HepG2 (cell line): ENCODE data around the gene LRP2. TPM values are rescaled to one million over a fixed set of nuclear protein-coding genes. Genes with fewer than 3 reads are reported as not detected.

Experiments used
- CBX2 ChIP-seq, 2 experiments: fragments of 200-600 bp in 1 of 2; sonication (generic); formaldehyde crosslinking in 1 of 2; IDR thresholded peaks; 2 replicates each; pipeline versions ENCODE4 v1.7.0 to v1.8.1; 2018 to 2022; ENCODE audit warnings: low read depth in 2 of 2, low read length in 1 of 2, mild to moderate bottlenecking in 1 of 2, missing genetic modification reagents in 1 of 2
- HES4 ChIP-seq: sonication (generic); formaldehyde crosslinking; IDR thresholded peaks from 2 replicates; pipeline ENCODE4 v1.9.0; 2021; ENCODE audit warnings: mild to moderate bottlenecking, missing genetic modification reagents, borderline replicate concordance
- NFE2 ChIP-seq: sonication (generic); formaldehyde crosslinking; IDR thresholded peaks from 2 replicates; pipeline ENCODE4 v1.4.0; 2020; ENCODE audit warnings: missing genetic modification reagents
- ZSCAN21 ChIP-seq: sonication (generic); formaldehyde crosslinking; IDR thresholded peaks from 2 replicates; pipeline ENCODE4 v1.8.0; 2022; ENCODE audit warnings: mild to moderate bottlenecking, missing genetic modification reagents, moderate library complexity, borderline replicate concordance
- polyA plus RNA-seq, 8 experiments: library from polyadenylated mRNA; depleted of rRNA in 3 of 8; stranded (reverse) in 7 of 8; unstranded in 1 of 8; fragments of >200 nt; fragmentation: Illumina TruSeq in 4 of 8; extraction: Trizol in 4 of 8; gene quantifications; 2 replicates each; pipeline versions ENCODE4 v1.2.1 to v1.2.3, GENCODE V29; 2011 to 2016; ENCODE audit warnings: low read depth in 4 of 8, missing spikeins in 1 of 8, mixed read lengths in 1 of 8; ENCODE audit not compliant: insufficient read depth in 1 of 8
- total RNA-seq, 5 experiments: library from RNA; depleted of rRNA; stranded (reverse); fragments of >200 nt; fragmentation: Illumina TruSeq; extraction: Trizol; gene quantifications; 2 replicates each; pipeline ENCODE4 v1.2.3, GENCODE V29; 2016; ENCODE audit warnings: low read depth in 1 of 5
- TF ChIP-seq, protein P1 (sequence below), 2 experiments: sonication (generic) in 1 of 2; formaldehyde crosslinking in 1 of 2; IDR thresholded peaks; 2 replicates each; pipeline versions ENCODE4 v1.6.1 to v1.9.0; 2014 to 2022; ENCODE audit warnings: antibody characterized with exemption in 1 of 2, borderline replicate concordance in 1 of 2, inconsistent platforms in 1 of 2, low read depth in 1 of 2, missing genetic modification reagents in 1 of 2
- TF ChIP-seq, protein P2 (sequence below): sonication (generic); formaldehyde crosslinking; IDR thresholded peaks from 2 replicates; pipeline ENCODE4 v1.8.0; 2022; ENCODE audit warnings: mild to moderate bottlenecking, missing genetic modification reagents, moderate library complexity
- TF ChIP-seq, protein P3 (sequence below): sonication (generic); formaldehyde crosslinking; IDR thresholded peaks from 2 replicates; pipeline ENCODE4 v1.8.0; 2022; ENCODE audit warnings: missing genetic modification reagents, mild to moderate bottlenecking, inconsistent platforms, borderline replicate concordance

Gene LRP2
- total and polyA plus RNA-seq, 2 of the 13 experiments (the other 11 are each of a cell fraction or from before 2014, with no cell fraction given), result 0.03 to 0.15 TPM

DNA sequence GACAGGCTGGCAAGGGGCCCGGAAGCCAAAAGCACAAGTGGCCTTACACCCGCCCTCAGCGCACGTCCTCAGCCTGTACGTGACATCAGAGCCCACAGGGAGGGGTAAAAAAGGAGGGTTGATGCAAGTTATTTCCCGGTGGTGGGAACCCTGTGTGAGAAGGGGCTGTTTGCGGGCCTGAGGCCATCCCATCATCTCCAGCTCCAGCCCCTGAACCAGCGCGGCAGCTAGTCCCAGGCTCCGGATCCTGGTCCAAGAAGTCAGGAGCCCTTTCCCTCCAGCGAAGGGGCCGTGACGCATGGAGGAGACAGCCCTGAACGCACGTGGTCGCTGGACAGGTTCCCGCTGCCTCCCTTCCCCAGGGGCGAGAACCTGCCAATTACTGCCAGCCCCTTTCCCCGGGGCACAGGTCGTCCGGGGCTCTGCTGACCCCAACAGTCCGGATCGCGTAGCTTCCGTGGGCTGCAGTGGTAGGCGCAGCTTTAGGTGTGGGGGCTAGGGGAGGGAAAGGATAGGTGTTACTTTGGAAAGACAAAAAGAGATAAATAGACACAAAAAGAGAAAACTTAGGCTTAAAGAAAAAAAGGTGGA is 1.3 kb upstream of the LRP2 start (continued):
- TF ChIP-seq, protein P1, sequence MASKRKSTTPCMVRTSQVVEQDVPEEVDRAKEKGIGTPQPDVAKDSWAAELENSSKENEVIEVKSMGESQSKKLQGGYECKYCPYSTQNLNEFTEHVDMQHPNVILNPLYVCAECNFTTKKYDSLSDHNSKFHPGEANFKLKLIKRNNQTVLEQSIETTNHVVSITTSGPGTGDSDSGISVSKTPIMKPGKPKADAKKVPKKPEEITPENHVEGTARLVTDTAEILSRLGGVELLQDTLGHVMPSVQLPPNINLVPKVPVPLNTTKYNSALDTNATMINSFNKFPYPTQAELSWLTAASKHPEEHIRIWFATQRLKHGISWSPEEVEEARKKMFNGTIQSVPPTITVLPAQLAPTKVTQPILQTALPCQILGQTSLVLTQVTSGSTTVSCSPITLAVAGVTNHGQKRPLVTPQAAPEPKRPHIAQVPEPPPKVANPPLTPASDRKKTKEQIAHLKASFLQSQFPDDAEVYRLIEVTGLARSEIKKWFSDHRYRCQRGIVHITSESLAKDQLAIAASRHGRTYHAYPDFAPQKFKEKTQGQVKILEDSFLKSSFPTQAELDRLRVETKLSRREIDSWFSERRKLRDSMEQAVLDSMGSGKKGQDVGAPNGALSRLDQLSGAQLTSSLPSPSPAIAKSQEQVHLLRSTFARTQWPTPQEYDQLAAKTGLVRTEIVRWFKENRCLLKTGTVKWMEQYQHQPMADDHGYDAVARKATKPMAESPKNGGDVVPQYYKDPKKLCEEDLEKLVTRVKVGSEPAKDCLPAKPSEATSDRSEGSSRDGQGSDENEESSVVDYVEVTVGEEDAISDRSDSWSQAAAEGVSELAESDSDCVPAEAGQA (IDR thresholded peaks at IDR 0.05; ENCODE audit: low read depth), result no peak
- TF ChIP-seq, protein P1 (CRISPR knock-in tag; IDR thresholded peaks at IDR 0.05; ENCODE audit: borderline replicate concordance), result no peak
- 0 out of 2 replicates have a peak, but pooled peaks have one; percentile 44 for TF ChIP-seq HES4 (CRISPR knock-in tag)
- peak; percentile 38; the same call in 1 of the 2 replicates for TF ChIP-seq ZSCAN21 (CRISPR knock-in tag)
- TF ChIP-seq CBX2 (IDR thresholded peaks at IDR 0.05; ENCODE audit: low read depth, low read length), result peak; percentile 7; the same call in 1 of the 2 replicates
- no peak; the same call in 1 of the 2 replicates for TF ChIP-seq CBX2 (CRISPR knock-in tag; IDR thresholded peaks at IDR 0.05; ENCODE audit: low read depth)
- TF ChIP-seq, protein P2, sequence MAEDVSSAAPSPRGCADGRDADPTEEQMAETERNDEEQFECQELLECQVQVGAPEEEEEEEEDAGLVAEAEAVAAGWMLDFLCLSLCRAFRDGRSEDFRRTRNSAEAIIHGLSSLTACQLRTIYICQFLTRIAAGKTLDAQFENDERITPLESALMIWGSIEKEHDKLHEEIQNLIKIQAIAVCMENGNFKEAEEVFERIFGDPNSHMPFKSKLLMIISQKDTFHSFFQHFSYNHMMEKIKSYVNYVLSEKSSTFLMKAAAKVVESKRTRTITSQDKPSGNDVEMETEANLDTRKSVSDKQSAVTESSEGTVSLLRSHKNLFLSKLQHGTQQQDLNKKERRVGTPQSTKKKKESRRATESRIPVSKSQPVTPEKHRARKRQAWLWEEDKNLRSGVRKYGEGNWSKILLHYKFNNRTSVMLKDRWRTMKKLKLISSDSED (CRISPR knock-in tag), result 0 out of 2 replicates have a peak, but pooled peaks have one; percentile 32
- TF ChIP-seq, protein P3, sequence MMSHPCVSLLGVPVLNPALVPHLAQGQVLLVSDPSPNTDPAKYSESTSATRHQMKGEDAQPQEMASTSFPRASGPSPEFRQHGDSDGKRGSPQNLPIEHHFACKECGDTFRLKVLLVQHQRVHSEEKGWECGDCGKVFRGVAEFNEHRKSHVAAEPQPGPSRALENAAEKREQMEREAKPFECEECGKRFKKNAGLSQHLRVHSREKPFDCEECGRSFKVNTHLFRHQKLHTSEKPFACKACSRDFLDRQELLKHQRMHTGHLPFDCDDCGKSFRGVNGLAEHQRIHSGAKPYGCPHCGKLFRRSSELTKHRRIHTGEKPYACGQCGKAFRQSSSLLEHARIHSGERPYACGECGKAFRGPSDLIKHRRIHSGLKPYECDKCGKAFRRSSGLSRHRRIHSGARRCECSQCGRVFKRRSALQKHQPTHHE, result 0 out of 2 replicates have a peak, but pooled peaks have one; percentile 10
- no peak for TF ChIP-seq NFE2 (CRISPR knock-in tag)
- TF ChIP-seq, all 625 proteins: peak for 27
